GM23338 (cell line): ENCODE data around the gene CABP2. TPM values are rescaled to one million over a fixed set of nuclear protein-coding genes. Genes with fewer than 3 reads are reported as not detected.

Experiments used
- ATAC-seq: fragments of 200-7000 bp; cut with Tn5 transposase; 3 replicates; pipeline ENCODE4 v1.9.1; 2020
- DNase-seq: peaks from one replicate; pipeline ENCODE4 v3.0.0-alpha.2; 2015; ENCODE audit warnings: low spot score
- H2AFZ ChIP-seq: fragments of 200-600 bp; sonication (generic); 2 replicates; pipeline ENCODE4 v1.8.0; 2016; ENCODE audit warnings: antibody characterized with exemption, mild to moderate bottlenecking, moderate library complexity
- H3F3A ChIP-seq: fragments of 200-600 bp; sonication (generic); replicated peaks from 2 replicates; pipeline ENCODE4 v1.8.0; 2017; ENCODE audit warnings: antibody characterized with exemption, mixed run types, low read depth
- H3K27ac ChIP-seq: fragments of 200-600 bp; sonication (generic); 2 replicates; pipeline ENCODE4 v1.6.1; 2016; ENCODE audit warnings: low read depth
- H3K27me3 ChIP-seq: fragments of 200-600 bp; sonication (generic); 2 replicates; pipeline ENCODE4 v1.8.0; 2016; ENCODE audit warnings: mild to moderate bottlenecking, mixed run types, moderate library complexity; ENCODE audit not compliant: insufficient read depth
- H3K36me3 ChIP-seq: fragments of 200-600 bp; sonication (generic); 2 replicates; pipeline ENCODE4 v1.8.0; 2016; ENCODE audit warnings: mild to moderate bottlenecking; ENCODE audit not compliant: insufficient read depth
- H3K4me1 ChIP-seq: fragments of 200-600 bp; sonication (generic); 2 replicates; pipeline ENCODE4 v1.8.0; 2016; ENCODE audit warnings: mild to moderate bottlenecking, moderate library complexity; ENCODE audit not compliant: insufficient read depth
- H3K4me2 ChIP-seq: fragments of 200-600 bp; sonication (generic); 2 replicates; pipeline ENCODE4 v1.7.1; 2017; ENCODE audit warnings: mixed run types
- H3K4me3 ChIP-seq: fragments of 200-600 bp; sonication (generic); 2 replicates; pipeline ENCODE4 v1.6.1; 2016; ENCODE audit warnings: mixed run types
- H3K79me2 ChIP-seq: fragments of 200-600 bp; sonication (generic); replicated peaks from 2 replicates; pipeline ENCODE4 v1.8.0; 2017; ENCODE audit warnings: mild to moderate bottlenecking; ENCODE audit not compliant: insufficient read depth
- H3K9me2 ChIP-seq: fragments of 200-600 bp; sonication (generic); 2 replicates; pipeline ENCODE4 v1.8.0; 2017; ENCODE audit not compliant: insufficient read depth
- H4K20me1 ChIP-seq: fragments of 200-600 bp; sonication (generic); replicated peaks from 2 replicates; pipeline ENCODE4 v1.8.0; 2017; ENCODE audit warnings: mild to moderate bottlenecking; ENCODE audit not compliant: insufficient read depth
- H3K27ac Mint-ChIP-seq: 2 replicates; pipeline ENCODE4 v1.8.0; 2020; ENCODE audit warnings: inconsistent platforms, mild to moderate bottlenecking, moderate library complexity, mixed read lengths
- H3K27me3 Mint-ChIP-seq: 3 replicates; pipeline ENCODE4 v1.8.0; 2022; ENCODE audit warnings: low read depth, mild to moderate bottlenecking, moderate library complexity, mixed read lengths, inconsistent platforms; ENCODE audit not compliant: insufficient read depth, poor library complexity
- H3K36me3 Mint-ChIP-seq: 3 replicates; pipeline ENCODE4 v1.8.0; 2021; ENCODE audit warnings: low read depth, mild to moderate bottlenecking, inconsistent platforms, moderate library complexity, mixed read lengths
- H3K4me1 Mint-ChIP-seq: 3 replicates; pipeline ENCODE4 v1.8.0; 2020; ENCODE audit warnings: mild to moderate bottlenecking, inconsistent platforms, mixed read lengths
- H3K4me3 Mint-ChIP-seq: 3 replicates; pipeline ENCODE4 v1.8.0; 2021; ENCODE audit warnings: moderate library complexity, mild to moderate bottlenecking, inconsistent platforms, mixed read lengths
- H3K9me3 Mint-ChIP-seq: 3 replicates; pipeline ENCODE4 v1.8.0; 2020; ENCODE audit warnings: moderate library complexity, mild to moderate bottlenecking, inconsistent platforms, mixed read lengths
- CREB1 ChIP-seq: fragments of 250-450 bp; sonication (Bioruptor Pico); IDR thresholded peaks from 2 replicates; pipeline ENCODE4 v1.5.0; 2020; ENCODE audit warnings: low read depth, mild to moderate bottlenecking, moderate library complexity
- EZH2 ChIP-seq: fragments of 200-600 bp; sonication (generic); IDR thresholded peaks from one replicate; pipeline ENCODE4 v1.8.0; 2017; ENCODE audit warnings: antibody characterized with exemption, mild to moderate bottlenecking, low read depth; ENCODE audit not compliant: unreplicated experiment
- NANOG ChIP-seq: IDR thresholded peaks from 2 replicates; pipeline ENCODE4 v1.6.1; 2016; ENCODE audit warnings: antibody characterized with exemption, borderline replicate concordance
- POLR2AphosphoS5 ChIP-seq: IDR thresholded peaks from 2 replicates; pipeline ENCODE4 v1.6.1; 2016; ENCODE audit warnings: antibody characterized with exemption, low read depth
- REST ChIP-seq: IDR thresholded peaks from one replicate; pipeline ENCODE4 v1.6.1; 2018; ENCODE audit warnings: antibody characterized with exemption; ENCODE audit not compliant: unreplicated experiment
- ZNF331 ChIP-seq: fragments of 250-450 bp; sonication (Bioruptor Pico); IDR thresholded peaks from 2 replicates; pipeline ENCODE4 v1.5.0; 2020; ENCODE audit warnings: low read depth, mild to moderate bottlenecking, moderate library complexity
- ZNF462 ChIP-seq: fragments of 250-450 bp; sonication (Bioruptor Pico); IDR thresholded peaks from 2 replicates; pipeline ENCODE4 v1.5.0; 2020; ENCODE audit warnings: mild to moderate bottlenecking, moderate library complexity
- polyA plus RNA-seq: library from polyadenylated mRNA; unstranded; fragments of >200 nt; fragmentation: Nextera tagmentation; extraction: Ambion mirVana; gene quantifications from 2 replicates; pipeline ENCODE4 v1.2.1, GENCODE V29; 2016
- total RNA-seq: library from RNA; depleted of rRNA; stranded (reverse); fragments of >200 nt; shearing (Covaris generic); gene quantifications from 2 replicates; pipeline ENCODE4 v1.2.3, GENCODE V29; 2014

Gene CABP2
- total and polyA plus RNA-seq, 2 experiments from 2014 or later = not detected

- H3K4me1 Mint-ChIP-seq = peaks cover 20% of the 10 kb centered on the region
- peak; percentile 6 for ATAC-seq
These were observed 14.6 kb downstream of the CABP2 start for GRCh38 chr11:67508486-67509121.

More at GRCh38 chr11:67508486-67509121, 14.6 kb downstream of the CABP2 start:
- peak overlapping the region; percentile 71 for H3K4me3 ChIP-seq
- peaks cover 7% of the 10 kb centered on the region for H3K36me3 Mint-ChIP-seq
- peak overlapping the region; percentile 94 for H2AFZ ChIP-seq
- peak; percentile 99 for DNase-seq
- peaks cover 3% of the 10 kb centered on the region; the same call in 1 of the 3 replicates for H3K9me3 Mint-ChIP-seq
- peak overlapping the region; percentile 93 for H3K27ac Mint-ChIP-seq
- H3K27ac ChIP-seq = peak overlapping the region; percentile 73; the same call in 1 of the 2 replicates
- peak overlapping the region; percentile 73 for H3K4me3 Mint-ChIP-seq
- H3F3A ChIP-seq = peaks cover 16% of the 10 kb centered on the region; the same call in 1 of the 2 replicates
- H4K20me1 ChIP-seq = peaks cover 7% of the 10 kb centered on the region
- no peaks in the 10 kb centered on the region for H3K36me3 ChIP-seq
- peaks cover 5% of the 10 kb centered on the region; the same call in 1 of the 2 replicates for H3K79me2 ChIP-seq
- peaks cover 11% of the 10 kb centered on the region for H3K27me3 Mint-ChIP-seq
- no peak for TF ChIP-seq EZH2
- TF ChIP-seq REST = no peak
- TF ChIP-seq CREB1 = peak; percentile 94
- peak; percentile 41; the same call in 1 of the 2 replicates for TF ChIP-seq POLR2AphosphoS5
- no peak for TF ChIP-seq ZNF331 (CRISPR knock-in tag)
- no peak for TF ChIP-seq ZNF462 (CRISPR knock-in tag)
- no peak for TF ChIP-seq NANOG
- H3K4me2 ChIP-seq = peak overlapping the region; percentile 95
- H3K9me2 ChIP-seq = no peaks in the 10 kb centered on the region
- H3K27me3 ChIP-seq = no peaks in the 10 kb centered on the region; the same call in 1 of the 2 replicates
- peaks cover 25% of the 10 kb centered on the region for H3K4me1 ChIP-seq
